ENCODE data around the gene MFF. TPM values are rescaled to one million over a fixed set of nuclear protein-coding genes. Genes with fewer than 3 reads are reported as not detected.

The MFF gene
- total RNA-seq, 1 experiment from 2014 or later = 161 TPM

GRCh38 chr2:227287771-227288170 is 37.3 kb upstream of the MFF start:
- no peaks in the 10 kb centered on the region for H3K27me3 ChIP-seq (replicated peaks; ENCODE audit: control insufficient read depth, insufficient read depth, low read length)
- intact Hi-C loops (cut with micrococcal nuclease; ENCODE audit: unreplicated experiment) = no loop called here
- POLR2A ChIA-PET = no interaction called here
- H3K4me3 ChIP-seq (ENCODE audit: low read depth, low read length) = no peak overlapping the region
- H3K27ac Mint-ChIP-seq (ENCODE audit: unreplicated experiment) = no peak overlapping the region
- no peaks in the 10 kb centered on the region for H3K9me3 Mint-ChIP-seq (ENCODE audit: unreplicated experiment)
- H3K27me3 Mint-ChIP-seq (ENCODE audit: insufficient read depth, unreplicated experiment) = no peaks in the 10 kb centered on the region
- H3K9me3 ChIP-seq = no peaks in the 10 kb centered on the region
- no peak overlapping the region for H3K4me3 Mint-ChIP-seq (ENCODE audit: unreplicated experiment)
- CTCF ChIA-PET = no interaction called here
- BruUV-seq (replicated peaks) = no TSS peak
- H3K4me1 Mint-ChIP-seq (ENCODE audit: low read depth, unreplicated experiment) = no peaks in the 10 kb centered on the region
- H3K36me3 Mint-ChIP-seq (ENCODE audit: insufficient read depth, unreplicated experiment) = no peaks in the 10 kb centered on the region
- no peak for DNase-seq
- no peaks in the 10 kb centered on the region for H3K36me3 ChIP-seq (ENCODE audit: control insufficient read depth, insufficient read depth, low read length)
- no peaks in the 10 kb centered on the region for H3K4me1 ChIP-seq
- no peak for TF ChIP-seq CTCF (IDR thresholded peaks at IDR 0.05; ENCODE audit: insufficient read depth in 1 of 2, low read depth in 1 of 2, low read length in 1 of 2, severe bottlenecking in 1 of 2, unreplicated experiment in 1 of 2)

GRCh38 chr2:227292314-227292713 is 32.7 kb upstream of the MFF start:
- no peaks in the 10 kb centered on the region for H3K27me3 ChIP-seq (replicated peaks; ENCODE audit: control insufficient read depth, insufficient read depth, low read length)
- H3K36me3 ChIP-seq (ENCODE audit: control insufficient read depth, insufficient read depth, low read length) = no peaks in the 10 kb centered on the region
- DNase-seq = no peak
- Mint-ChIP-seq H3K36me3 (ENCODE audit: insufficient read depth, unreplicated experiment) (no peaks in the 10 kb centered on the region), H3K27ac (ENCODE audit: unreplicated experiment) (no peak overlapping the region), H3K4me3 (ENCODE audit: unreplicated experiment) (no peak overlapping the region), H3K4me1 (ENCODE audit: low read depth, unreplicated experiment) (peaks cover 7% of the 10 kb centered on the region), H3K27me3 (ENCODE audit: insufficient read depth, unreplicated experiment) (no peaks in the 10 kb centered on the region), H3K9me3 (ENCODE audit: unreplicated experiment) (no peaks in the 10 kb centered on the region)
- intact Hi-C loops (cut with micrococcal nuclease; ENCODE audit: unreplicated experiment) = no loop called here
- no peaks in the 10 kb centered on the region for H3K9me3 ChIP-seq
- no TSS peak for BruUV-seq (replicated peaks)
- H3K4me1 ChIP-seq = peaks cover 9% of the 10 kb centered on the region
- CTCF ChIA-PET = no interaction called here
- no peak overlapping the region for H3K4me3 ChIP-seq (ENCODE audit: low read depth, low read length)
- POLR2A ChIA-PET = no interaction called here
- no peak for TF ChIP-seq CTCF (IDR thresholded peaks at IDR 0.05; ENCODE audit: insufficient read depth in 1 of 2, low read depth in 1 of 2, low read length in 1 of 2, severe bottlenecking in 1 of 2, unreplicated experiment in 1 of 2)

GRCh38 chr2:227293531-227293930 is 31.5 kb upstream of the MFF start:
- CTCF ChIA-PET = no interaction called here
- BruUV-seq (replicated peaks) = no TSS peak
- Histone ChIP-seq H3K9me3 (no peaks in the 10 kb centered on the region), H3K27me3 (replicated peaks; ENCODE audit: control insufficient read depth, insufficient read depth, low read length) (no peaks in the 10 kb centered on the region), H3K4me1 (peaks cover 10% of the 10 kb centered on the region), H3K36me3 (ENCODE audit: control insufficient read depth, insufficient read depth, low read length) (no peaks in the 10 kb centered on the region), H3K4me3 (ENCODE audit: low read depth, low read length) (no peak overlapping the region)
- Mint-ChIP-seq H3K4me3 (ENCODE audit: unreplicated experiment) (no peak overlapping the region), H3K36me3 (ENCODE audit: insufficient read depth, unreplicated experiment) (no peaks in the 10 kb centered on the region), H3K4me1 (ENCODE audit: low read depth, unreplicated experiment) (peaks cover 7% of the 10 kb centered on the region), H3K9me3 (ENCODE audit: unreplicated experiment) (no peaks in the 10 kb centered on the region), H3K27me3 (ENCODE audit: insufficient read depth, unreplicated experiment) (no peaks in the 10 kb centered on the region), H3K27ac (ENCODE audit: unreplicated experiment) (no peak overlapping the region)
- POLR2A ChIA-PET = no interaction called here
- no peak for TF ChIP-seq CTCF (IDR thresholded peaks at IDR 0.05; ENCODE audit: insufficient read depth in 1 of 2, low read depth in 1 of 2, low read length in 1 of 2, severe bottlenecking in 1 of 2, unreplicated experiment in 1 of 2)
- intact Hi-C loops (cut with micrococcal nuclease; ENCODE audit: unreplicated experiment) = no loop called here
- no peak for DNase-seq

Measured in Caco-2 (cell line).